ENCODE data around the gene PNPO.
A peak's percentile ranks its signal among the peaks of the same experiment; 100 is the strongest.

PNPO gene

DNA sequence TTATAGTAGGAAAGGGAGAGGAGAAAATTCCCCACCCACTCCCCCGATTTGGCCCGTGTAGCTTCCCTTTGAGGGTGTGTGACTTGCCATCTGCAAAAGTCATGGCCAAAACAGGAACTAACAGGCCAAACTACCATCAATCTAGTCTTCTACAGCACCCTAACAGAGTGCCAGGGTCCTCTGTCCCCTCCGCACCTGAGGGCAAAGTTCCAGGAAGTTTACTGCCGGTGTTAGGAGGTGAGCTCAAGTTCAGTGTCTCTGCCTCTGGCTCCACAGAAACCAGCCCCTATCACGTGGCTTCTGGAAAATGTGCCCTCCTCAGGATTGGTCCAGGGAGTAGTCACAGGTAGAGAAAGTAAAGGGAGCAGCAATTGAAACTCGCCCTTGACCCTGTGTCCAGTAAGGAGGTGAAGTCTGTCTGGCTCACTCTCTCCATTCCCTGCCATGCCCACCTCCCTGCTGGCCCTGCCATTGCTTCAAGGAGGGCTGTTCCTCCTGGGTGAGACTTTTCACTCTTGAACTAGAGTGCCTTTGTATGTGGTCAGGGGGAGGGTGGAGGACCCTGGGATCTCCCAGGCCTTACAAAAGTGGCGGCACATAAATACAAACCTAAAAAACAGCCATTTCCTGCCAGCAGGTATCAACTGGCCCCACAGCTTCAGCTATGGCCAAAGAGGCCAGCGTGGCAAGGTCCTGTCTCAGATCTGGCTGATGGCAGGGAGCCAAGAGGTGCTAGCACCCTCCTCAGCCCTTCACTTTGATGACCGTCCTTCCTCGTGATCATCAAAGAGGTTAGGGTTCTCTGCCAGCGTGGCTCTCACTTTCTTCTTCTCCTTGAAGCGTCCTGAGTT, 11.0 kb downstream of the PNPO start:
- no peak for DNase-seq

DNA sequence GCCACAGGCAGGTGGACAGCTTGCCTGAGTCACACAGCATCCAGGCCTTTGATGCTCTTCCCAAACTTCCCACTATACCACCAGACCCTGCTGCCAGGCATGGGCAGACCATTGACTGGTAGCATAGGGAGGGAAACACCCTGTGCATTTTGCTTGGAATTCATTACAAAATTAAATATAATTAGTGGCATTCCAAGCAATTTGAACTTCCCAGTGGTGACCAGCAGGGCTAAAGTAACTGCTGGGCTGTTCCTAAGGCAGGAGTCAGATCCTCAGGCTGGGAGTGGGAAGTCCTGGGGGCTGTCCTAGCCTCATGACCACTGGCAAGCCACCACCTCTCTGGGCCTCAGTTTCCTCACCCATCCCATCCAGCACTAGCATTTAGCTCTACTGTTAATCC, 12.5 kb downstream of the PNPO start:
- DNase-seq = no peak

GRCh38 chr17:47955497-47956461, 14.4 kb downstream of the PNPO start:
- no peak for DNase-seq

DNA sequence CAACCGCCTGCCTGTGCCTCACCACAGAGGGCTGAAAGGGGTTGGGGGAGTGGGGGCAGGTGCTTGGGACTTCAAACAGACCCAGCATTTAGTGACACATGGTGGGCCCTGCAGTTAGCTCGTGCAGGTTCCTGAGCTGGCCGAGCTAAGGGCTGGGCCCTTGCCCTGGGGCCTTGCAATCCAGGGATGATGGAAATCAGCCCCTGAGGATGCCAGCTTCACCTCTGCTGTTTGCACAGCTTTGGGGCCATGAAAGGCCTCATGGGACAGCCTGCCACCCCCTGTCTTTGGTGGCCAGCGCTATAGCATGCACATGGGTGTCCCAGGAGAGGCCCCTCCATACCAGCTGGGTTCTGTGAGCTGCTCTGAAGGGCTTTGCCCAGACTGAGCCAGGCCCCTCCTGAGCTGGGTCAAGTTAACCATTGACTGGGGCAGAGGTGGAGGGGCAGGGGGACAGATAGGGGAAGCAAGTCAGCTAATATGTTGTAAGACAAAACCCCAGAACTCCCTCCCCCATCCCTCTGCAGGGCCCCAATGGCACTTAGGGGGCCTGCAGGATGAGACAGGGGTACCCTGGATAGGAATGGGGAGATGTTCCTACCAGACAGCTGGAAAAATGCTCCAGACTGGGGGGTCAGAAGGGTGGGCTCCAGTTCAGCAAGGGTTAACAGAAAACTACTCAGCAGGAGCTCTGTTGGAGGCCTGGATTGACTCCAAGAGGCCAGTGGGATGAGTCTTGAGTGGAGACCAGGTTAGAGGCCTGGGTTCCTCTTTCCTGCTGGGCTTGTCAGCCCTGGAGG, 15.6 kb downstream of the PNPO start:
- DNase-seq = no peak

- no peak for DNase-seq
These were observed 16.5 kb downstream of the PNPO start, which contains the start of gene PRR15L for GRCh38 chr17:47957591-47958490. PRR15L (minus strand) TSS chr17:47957883; CDS start chr17:47953234, 4,649 bp downstream.

DNA sequence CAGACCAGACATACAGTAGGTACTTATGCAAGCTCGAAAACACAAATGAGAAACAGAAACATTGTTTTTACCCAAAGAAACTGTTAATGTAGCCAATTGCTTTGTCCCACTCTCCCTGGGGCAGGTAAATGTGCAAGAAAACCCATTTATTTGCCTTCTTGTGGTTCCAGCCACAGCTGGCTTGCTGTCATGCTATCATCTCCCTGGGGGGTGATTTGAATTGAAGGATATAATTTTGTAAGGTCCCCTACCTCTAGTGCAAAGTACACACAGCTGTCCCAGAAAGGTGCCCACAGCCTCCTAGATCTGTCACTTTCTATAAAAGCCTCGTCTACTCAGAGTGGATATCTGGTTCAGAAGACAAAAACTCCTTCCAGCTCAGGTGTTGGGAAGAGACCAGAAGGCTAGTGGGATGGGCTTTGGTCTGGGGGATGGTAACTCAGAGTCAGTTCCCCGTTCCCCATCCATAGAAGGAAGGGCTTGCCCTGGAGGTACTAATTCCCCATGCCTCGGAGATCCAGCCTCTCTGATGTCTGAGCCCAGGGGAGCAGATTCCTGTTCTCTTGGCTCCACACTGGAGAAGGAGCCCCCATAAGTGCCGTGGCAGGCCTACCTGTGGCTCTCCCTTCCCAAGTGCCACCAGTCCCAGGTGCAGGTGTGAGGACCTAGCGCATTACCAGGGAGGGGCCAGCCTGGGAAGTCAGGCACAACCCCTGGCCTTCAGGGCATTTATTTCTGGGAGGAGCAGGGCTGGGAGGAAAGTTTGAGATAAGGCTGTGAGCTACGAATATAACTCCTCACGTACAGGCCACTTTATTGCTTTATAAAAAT, 18.7 kb downstream of the PNPO start:
- DNase-seq = no peak

- DNase-seq = no peak
These were observed 20.0 kb downstream of the PNPO start for GRCh38 chr17:47961406-47961805.

- no peak for DNase-seq
These were observed 21.5 kb downstream of the PNPO start for GRCh38 chr17:47962901-47963300.

- DNase-seq = no peak
These were observed 23.5 kb downstream of the PNPO start for GRCh38 chr17:47964856-47965255.

DNA sequence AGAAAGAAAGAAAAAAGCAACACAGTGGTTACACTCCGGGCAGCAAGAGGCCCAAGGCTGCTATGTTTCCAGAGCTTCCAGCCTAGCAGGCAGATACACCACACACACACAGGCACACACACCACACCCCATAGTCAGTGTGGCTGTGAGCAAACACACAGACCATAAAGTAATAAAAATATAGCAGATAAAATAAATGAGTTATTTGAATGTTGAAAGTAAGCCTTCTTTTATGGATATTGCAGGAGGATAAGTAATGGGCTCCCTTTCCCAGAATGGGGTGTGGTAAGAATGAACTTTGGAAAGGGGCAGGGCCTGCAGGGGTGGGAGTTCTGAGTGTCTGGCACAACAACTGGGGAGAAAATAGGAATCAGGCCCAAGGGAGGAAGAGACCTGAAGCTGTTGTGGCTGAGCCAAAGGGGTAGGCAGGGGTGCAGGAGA, 24.7 kb downstream of the PNPO start:
- DNase-seq = no peak

DNA sequence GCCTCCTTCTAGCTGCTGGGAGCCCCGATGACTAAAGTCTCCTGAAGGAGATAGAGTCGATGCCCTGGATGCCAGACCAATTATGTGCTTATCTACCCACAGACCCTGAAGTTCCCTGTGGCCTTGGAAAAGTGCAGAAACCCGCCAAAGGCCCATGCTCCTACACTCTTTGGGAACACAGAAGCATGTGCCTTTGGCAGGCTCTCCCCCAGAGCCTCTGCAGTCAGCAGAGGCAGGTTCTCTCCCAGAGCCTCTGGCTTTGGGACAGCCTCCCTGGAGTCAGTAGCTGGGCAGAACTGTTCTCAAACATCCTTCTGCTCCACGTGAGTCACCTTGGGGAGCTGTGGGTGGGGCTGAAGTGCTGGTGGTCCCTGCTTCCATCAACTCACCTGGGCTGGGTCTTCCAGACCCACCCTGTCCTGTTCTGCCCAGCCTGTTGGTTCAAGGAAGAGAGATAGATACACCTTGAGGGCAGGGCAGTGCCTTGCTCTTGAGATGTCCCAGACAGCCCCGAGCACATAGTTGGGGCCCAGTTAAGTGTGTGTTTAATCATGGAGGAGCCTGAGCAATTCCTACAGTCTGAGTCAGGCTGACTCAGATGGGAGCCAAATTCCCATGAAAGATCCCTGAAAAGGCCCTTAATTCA, 26.4 kb downstream of the PNPO start:
- DNase-seq = no peak

GRCh38 chr17:47968836-47969235, 27.5 kb downstream of the PNPO start:
- DNase-seq = no peak

- DNase-seq = no peak
These were observed 28.8 kb downstream of the PNPO start for GRCh38 chr17:47969930-47970724.

GRCh38 chr17:47970725-47971499, 29.5 kb downstream of the PNPO start, which contains the start of gene CDK5RAP3:
CDK5RAP3 (plus strand) TSS chr17:47971113; CDS start chr17:47971147, 34 bp downstream.
- DNase-seq = peak; percentile 99

DNA sequence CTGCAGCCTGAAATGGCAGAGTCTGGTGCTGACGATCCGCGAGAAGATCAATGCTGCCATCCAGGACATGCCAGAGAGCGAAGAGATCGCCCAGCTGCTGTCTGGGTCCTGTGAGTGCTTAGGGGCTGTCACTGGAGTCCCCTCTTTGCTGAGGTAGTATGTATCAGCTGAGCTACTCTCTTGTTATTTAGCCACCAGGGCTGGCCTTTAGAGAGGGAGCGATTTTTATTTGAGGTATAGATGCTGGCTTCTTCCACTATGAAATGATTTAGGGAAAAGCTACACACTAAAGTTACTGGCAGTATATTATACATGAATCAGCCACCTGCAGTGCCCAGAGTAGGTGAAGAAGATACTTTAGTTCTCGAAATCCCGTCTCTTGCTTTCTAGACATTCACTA, 32.2 kb downstream of the PNPO start:
- no peak for DNase-seq

GRCh38 chr17:47975189-47975822, 33.9 kb downstream of the PNPO start:
- DNase-seq = no peak

DNA sequence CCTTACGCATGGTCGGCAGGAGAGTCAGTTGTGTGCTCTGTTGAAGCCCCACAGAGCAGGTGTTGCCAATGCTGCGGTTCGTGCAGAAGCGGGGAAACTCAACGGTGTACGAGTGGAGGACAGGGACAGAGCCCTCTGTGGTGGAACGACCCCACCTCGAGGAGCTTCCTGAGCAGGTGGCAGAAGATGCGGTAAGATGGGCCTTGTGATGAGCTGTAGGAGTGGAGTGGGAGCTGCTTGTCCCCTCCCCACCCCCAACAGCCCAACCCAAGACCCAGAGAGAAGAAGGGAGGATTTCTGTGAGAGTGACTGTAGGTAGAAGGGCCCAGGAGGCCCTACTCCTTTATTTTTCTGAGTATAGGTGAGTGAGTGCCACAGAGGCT, 34.4 kb downstream of the PNPO start:
- no peak for DNase-seq

GRCh38 chr17:47978324-47978723, 37.0 kb downstream of the PNPO start:
- DNase-seq = peak; percentile 61

Measured in hematopoietic multipotent progenitor cell treated with erythropoietin and hydrocortisone succinate and interleukin-3 and kit ligand, for 8 days (in vitro differentiated cells).